GM19438 (cell line): ENCODE measurements around the gene GLCCI1.

ENCODE experiments used
- ATAC-seq: cut with Tn5 transposase; IDR thresholded peaks from one replicate; pipeline ENCODE4 v1.9.1; 2021; ENCODE audit warnings: low read depth; ENCODE audit not compliant: unreplicated experiment

Gene GLCCI1

DNA sequence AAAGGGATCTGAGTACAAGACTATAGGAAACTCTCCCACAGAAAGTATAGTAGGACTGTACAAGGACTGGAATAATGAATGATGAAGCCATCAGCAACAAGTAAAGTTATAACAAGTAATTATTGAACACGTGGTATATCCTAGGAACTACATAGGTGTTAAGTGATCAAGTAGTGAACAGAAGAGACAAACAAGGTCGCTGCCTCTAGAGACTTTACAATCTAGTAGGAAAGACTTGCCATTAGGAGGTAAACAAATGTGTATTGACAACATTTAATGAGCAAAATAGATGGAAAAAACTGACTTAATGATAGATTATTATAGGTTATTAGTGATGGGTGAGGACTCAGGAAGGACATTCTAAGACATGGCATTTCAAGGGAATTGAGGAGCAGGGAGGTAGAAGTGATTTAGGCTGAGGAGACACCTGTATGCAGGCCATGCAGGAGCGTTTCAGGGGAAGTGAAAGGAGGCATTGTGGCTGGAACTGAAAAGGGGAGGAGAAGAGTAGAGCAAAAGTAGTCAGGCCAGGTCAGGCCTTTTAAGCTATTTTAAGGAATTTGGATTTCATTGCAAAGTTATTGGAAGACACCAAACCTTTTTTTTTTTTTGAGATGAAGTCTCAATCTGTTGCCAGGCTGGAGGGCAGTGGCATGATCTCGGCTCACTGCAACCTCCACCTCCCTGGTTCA lies 8.5 kb upstream of the GLCCI1 start:
- ATAC-seq: peak; percentile 97

DNA sequence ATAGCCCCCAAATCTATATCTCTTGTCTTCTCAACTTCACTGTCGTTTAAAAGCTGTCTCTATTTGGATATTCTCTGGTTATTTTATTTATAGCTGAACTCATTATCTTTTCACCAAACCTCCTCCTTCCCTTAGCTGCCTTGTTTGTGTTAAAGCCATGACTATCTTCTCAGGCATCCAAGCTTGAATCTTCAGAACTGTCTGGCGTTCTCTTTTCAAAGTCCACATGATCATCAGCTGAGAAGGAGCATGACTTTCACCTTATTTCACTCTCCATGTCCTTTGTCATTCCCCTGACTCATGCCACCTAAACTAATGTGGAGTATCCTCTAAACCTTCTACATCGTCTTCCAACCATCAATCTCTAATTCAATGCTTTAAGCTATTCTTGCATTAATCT lies 5.7 kb upstream of the GLCCI1 start:
- ATAC-seq: no peak

DNA sequence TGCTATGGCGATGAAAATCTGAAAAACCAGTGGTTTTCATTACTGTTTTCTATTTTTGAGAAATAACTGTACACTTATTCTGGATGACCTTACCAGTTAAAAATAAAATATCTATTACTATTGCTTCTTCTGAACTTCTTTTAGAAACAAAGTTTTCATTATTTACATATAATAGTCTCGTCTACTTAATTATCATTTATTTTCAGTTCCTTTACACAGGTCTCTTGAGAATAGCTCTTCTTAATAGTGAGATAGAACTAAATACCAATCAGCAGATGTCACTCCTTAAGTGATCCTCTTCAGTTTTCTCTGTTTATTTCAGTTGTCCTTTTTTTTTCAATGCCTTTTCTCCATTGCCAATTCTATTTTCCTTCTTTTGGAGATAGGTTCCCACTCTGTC lies 4.3 kb upstream of the GLCCI1 start:
- no peak for ATAC-seq

DNA sequence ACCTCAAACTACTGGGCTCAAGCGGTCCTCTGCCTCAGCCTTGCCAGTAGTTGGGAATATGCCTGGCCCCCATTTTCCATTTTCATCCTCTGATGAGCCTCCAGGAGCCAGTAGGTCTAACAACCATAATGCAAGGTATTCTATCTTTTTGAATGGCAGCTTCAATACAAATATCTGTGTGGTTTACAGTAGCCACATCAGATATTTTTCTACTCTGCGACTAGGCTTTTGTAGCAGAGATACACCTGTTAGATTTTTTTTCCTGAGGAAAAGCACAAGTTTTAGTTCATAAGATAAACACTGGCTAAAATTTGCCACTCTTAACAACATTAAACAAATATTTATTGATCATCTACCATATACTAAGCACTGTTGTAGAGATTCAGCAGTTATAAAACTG lies 3.9 kb upstream of the GLCCI1 start:
- ATAC-seq: no peak

DNA sequence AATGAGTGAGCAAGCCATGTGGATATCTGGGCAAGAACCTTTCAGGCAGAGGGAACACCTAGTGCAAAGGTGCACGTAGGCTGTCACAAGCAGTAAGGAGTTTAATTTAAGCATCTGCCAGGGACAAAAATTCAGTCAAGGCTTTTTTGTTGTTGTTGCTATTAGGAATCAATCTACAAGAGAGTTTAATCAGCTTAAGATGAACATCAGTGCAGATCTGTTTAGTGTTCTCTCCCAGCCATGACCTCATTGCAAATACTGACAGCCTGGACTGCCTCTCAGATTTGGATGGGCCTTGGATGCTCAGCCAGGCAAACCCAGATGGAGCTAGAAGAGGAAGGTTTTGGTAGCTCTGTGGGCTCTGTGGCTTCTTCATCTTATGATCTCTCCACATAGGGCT lies 3.3 kb upstream of the GLCCI1 start:
- ATAC-seq: no peak

DNA sequence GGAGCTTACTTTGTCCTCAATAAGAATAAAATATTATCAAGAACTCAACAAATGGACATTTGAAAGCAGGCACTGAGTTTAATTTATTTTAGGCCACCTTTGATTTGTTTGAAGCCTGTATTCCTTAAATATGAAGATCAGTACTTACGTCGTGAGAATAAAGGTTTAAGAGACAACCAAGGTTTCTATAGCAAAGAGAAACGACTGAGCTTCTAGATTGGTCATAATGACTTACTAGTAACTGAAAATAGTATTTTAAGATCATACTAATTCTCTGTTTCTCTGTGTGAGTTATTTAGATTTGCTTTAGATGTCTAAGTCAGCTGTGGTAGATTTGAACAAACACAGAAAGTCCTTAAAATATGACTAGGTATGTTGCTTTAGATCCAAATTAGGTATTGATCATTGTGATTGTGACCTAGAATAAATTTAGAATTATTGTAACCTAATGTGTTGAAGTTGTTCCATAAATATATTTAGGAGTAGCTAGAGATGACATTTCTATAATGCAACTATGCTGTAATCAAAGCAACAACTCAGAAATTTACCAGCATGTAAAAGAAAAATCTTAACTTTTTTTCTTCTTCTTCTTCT lies 2.4 kb upstream of the GLCCI1 start:
- no peak for ATAC-seq

DNA sequence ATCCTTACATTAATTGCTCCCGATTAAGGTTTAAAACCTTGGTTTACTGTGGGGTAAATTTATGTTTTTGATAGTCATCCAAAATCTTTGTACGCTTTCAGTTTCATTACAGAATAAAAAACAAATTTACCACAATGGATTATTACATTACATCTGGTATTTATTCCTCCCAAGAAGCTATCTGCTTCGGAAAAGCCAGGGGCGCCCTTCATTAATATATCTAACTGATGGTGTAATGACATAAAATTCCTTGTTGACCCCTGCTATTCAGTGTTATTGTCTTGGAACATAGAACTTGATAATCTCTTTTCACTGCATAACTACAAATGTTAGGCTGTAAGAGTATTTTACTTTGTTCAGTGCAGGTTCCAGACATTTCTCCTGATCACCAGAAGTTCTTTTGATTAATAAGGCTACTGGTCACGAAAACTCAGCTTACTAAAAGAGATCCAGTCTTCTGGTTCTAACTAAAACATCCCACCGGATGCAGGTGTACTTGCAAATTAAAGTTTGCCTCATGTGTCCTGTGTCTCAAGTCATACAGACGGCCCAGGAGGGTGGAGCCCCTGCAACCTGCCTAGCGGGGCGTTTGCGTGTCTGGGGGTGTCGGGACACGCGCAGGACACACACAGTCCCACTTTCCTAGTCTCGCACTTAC lies 581 bp upstream of the GLCCI1 start:
- ATAC-seq: no peak

DNA sequence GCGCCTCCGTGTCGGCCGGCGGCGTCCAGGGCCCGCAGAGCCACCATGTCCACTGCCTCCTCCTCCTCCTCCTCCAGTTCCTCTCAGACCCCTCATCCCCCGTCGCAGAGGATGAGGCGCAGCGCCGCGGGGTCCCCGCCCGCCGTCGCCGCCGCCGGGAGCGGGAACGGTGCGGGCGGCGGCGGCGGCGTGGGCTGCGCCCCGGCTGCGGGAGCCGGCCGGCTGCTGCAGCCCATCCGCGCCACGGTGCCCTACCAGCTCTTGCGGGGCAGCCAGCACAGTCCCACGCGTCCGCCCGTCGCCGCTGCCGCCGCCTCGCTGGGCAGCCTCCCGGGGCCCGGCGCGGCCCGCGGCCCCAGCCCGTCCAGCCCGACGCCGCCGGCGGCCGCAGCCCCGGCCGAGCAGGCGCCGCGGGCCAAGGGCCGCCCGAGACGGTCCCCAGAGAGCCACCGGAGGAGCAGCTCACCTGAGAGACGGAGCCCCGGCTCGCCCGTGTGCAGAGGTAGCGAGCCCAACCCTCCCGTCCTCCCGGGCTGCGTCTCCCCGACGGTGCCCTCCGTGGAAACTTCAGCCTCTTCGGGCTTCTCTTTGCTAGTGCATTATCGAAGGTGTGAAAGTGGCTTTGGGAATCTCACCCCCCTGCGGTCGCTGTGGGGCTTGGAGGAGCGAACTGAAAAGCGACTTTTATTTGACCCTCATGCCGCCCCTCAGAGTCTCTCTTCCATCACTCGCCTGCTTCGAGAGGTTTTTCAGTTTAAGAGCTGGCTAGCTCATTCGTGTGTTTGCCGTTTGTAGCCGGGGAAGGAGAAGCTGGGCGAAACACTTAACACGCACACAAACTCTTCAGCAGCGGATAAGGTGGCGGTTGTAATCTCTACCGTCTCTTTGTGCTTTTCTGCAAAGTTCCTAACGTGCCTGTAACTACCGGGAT lies 975 bp downstream of the GLCCI1 start:
- ATAC-seq: peak; percentile 3

DNA sequence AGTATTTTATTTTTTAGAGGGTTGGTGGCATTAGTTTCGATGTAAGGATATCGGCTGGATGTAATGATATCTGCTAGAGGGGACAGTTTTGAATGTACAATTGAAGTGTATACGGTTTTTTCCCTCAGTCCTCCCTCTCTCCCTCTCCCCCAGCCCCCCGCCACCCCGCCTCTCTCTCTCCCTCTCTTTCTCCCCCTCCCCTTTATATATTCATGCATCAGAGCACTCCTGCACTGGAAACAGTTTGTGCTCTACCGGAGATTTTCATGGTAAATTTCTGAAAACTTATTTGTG lies 1.6 kb downstream of the GLCCI1 start:
- ATAC-seq: no peak

DNA sequence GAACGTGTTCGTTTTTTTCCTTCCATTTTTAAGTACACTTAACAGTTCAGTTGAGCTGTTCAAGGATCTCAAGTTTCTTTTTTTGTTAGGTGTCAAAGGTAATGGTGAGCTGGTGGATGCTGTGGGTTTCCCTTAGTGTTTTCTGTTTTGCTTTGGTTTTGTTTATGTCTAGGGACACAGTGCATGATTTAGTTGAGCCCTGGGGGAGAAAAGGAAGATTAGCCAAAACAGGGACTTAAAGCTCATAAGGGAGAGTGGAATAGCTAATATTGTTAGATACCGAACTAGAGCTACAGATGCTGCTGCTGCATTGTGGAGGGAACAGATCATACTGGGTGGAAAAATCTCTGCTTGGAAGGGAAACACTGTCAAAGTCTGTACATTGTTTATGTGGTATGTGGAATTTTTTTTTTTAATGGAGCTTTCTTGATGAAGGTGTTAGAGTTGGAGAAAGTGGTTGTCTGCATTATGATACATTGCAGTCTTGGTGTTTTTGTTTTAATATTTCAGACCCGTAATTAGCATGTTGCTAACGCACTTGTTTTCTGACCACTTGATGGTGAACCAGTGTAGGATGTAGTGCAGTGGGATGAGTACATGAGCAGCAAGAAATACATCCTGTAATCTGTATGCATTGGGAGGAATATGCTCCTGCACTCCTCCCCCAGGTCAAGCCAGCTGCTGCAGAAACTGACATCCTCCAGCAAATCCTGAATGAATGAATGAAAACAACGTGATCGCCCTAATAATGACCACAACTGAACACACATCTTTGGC lies 2.1 kb downstream of the GLCCI1 start:
- no peak for ATAC-seq

DNA sequence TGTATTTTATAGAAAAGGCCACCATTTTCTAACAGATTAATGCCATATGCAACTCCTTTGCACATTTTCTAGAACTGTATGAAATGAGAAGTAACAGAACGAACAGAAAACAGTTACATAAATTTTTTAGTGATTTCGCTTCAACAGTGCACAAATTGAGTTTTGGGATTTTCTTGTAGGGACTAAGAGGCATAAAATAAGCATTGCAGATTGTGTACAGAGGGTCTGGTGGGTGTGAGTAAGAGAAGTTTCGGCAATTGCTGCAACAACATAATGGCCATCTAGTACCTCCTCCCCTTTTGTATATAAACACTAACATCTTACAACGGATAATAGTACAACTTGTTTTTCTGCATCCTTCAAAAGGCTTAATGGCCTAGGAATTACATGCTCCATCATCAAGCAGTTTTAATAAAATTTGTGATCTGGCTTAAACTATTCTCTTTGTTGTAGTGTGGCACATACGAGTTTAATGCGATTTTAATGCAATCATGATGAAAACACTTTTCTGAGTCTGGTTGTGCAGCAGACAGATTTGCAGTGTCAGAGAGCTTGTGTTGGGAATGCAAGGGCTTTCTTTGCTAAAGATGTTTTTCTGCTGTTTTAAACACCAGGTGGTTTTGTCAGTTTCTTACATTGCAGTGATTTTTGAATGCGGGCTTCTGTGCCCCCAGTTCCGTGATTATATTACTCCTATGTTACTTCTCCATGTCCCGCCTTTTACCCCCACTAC lies 2.9 kb downstream of the GLCCI1 start:
- ATAC-seq: no peak

DNA sequence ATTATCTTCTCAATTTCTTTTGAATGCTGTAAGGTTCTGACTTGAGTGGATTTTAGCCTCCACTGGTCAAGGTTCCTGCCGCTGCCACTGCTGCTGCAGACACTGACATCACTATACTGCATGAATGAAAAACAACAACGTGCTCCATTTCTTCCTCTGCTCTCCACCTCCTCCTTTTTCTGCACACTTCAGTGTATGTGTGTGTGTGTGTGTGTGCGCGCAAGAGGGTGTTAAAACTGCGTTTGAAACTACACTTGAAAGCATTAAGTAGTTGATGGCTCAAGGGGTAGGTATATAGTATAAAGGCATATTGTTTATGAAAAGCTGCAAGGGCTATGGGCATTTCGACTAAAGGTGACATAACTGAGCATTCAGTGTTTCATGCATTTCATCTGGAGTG lies 3.5 kb downstream of the GLCCI1 start:
- ATAC-seq: no peak

DNA sequence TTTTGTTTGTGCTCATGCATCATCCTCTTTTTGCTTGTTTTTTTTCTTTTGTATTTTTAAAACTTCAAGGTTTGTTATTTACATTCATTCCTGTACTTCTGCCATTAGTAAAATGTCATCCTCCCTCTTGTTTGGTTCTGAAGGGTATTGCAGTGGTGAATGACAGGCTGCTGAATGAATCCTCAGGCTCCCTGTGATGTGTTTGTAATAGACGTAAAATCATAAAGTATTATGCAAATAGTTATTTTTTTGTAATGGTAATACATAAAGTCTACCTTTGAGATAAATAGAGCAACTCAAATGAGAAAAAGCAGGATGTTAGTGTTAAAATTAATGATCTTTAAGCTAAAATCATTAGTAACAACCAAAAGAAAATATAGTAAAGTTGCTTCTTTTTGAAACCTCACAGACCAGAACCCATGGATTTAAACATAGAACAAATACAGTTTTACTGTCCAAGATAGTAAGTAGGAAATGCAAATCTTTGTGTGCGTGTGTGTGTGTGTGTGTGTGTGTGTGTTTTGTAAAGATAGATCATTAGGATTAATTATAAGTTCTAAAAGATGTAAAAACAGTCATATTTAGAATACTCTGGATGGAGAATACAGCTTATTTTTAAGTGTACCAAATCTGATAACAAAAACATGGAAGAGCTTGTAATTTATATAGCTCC lies 4.5 kb downstream of the GLCCI1 start:
- ATAC-seq: no peak

DNA sequence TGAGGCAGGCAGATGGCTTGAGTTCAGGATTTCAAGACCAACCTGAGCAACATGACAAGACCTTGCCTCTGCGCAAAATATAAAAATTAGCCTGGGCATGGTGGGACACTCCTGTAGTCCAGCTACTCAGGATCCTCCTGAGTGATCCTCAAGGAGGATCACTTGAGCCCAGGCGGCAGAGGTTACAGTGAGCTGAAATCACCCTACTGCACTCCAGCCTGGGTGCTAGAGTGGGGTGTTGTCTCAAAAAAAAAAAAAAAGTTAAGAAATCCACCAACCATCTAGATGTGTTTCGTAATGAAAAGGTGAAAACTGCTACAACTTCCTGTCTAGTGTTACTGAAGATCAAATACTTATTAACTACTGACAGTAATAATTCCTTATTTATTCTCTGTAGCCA lies 8.1 kb downstream of the GLCCI1 start:
- ATAC-seq: no peak

DNA sequence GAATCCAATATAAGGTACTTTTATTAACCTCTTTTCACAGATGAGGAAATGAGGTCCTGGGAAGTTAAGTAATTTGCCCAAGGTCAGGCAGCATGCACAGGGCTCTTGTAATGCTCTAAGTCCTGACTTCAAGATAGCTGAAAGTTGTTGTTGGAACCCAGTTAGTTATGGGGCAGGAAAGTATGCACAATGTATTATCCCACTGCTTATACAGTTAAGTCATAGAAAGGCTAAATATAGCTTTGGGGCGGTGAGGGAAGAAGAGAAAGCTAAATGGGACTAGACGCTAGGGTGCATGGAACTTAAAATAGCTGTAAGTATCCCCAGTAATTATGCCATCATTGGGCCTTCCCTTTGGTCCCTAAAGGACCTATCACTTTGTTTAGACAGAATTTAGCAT lies 9.2 kb downstream of the GLCCI1 start:
- no peak for ATAC-seq

DNA sequence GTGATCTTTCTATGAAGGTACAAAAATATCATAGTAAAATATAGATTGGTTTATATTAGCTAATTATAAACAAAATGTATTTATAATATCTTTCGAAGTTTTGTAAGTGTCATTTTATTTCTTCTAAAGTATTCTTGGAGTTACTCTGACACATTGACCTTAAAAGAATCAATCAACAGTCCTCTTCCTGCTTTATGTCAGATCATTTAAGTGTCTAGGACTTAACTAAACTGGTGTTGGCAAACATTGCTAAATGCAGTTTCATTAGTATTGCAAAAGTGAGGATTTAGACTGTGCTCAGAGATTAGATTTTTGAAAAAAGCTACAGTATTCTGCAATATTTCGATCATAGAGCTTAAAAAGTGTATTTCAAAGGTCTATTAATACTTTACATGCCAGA lies 10.3 kb downstream of the GLCCI1 start:
- no peak for ATAC-seq

DNA sequence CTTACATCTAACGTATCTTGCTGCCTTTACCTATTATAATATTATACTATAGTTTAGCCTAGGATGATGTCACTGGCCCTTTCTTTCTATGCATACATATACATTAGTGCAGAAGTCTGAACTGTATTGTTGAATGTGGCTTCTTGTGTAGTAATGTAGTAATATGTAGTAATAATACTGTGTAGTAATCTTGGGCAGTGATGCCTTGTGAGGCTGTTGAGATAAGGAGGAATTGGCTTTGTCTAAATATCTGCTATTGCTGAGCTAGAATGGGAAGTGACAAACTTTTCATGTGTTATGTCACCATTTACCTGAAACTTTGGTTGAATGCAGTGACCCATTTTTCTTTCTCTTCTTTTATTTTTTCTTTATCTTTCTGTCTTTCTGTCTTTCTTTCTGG lies 11.0 kb downstream of the GLCCI1 start:
- no peak for ATAC-seq

DNA sequence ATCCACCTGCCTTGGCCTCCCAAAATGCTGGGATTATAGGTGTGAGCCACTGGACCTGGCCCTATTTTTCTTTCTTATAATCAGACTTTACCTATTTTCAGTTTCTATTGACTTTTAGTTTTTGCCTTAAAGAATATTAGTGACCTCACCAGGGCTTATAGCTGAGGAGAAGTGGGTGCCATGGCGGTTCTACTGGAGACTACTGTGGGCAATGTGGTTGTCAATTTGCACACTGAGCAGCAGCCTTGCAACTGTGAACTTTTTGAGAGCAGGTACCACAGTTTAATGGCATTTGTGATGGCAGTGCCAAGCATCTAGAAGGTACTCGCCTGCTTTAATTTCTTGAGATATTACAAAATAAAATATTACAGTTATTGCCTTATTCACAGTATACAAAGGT lies 11.5 kb downstream of the GLCCI1 start:
- ATAC-seq: no peak

DNA sequence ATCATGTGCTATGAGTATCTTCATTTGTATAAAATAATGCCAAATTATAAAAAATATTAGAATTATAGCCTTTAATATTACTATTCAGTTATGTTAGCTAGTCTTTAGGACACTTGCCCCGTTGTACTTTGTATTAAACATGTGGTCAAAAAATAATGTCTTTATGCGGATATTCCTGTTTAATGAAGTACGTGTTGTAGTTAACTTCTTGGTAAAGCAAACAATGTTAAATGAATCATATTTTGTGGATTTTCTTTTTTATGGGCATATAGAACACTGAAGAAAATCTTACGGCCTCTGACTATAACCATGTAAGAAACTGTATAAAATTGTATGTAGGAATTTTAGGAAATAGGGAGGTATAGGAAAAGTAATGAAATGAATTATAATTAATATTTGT lies 14.3 kb downstream of the GLCCI1 start:
- no peak for ATAC-seq
